Right lobe of liver (tissue), 6 donors: ENCODE results near the gene GNAQ. TPM values are rescaled to one million over a fixed set of nuclear protein-coding genes. Genes with fewer than 3 reads are reported as not detected.

Experiments
- ATAC-seq, 4 donors: fragments of 200-7000 bp; cut with Tn5 transposase; one replicate each; pipeline ENCODE4 v1.9.1; 2020; ENCODE audit warnings: mild to moderate bottlenecking in 4 of 4, moderate library complexity in 4 of 4
- DNase-seq, 3 donors: peaks; one replicate each; pipeline ENCODE4 v3.0.0-alpha.2; 2020
- H3K27ac ChIP-seq, 3 donors: fragments of 200-600 bp; one replicate each; pipeline ENCODE4 v1.8.0; 2022
- H3K27me3 ChIP-seq, 2 donors: fragments of 200-600 bp; one replicate each; pipeline ENCODE4 v1.8.0; 2022
- H3K36me3 ChIP-seq, 4 donors: fragments of 200-600 bp; sonication (generic) in 1 of 4; one replicate each; pipeline versions ENCODE4 v1.5.1 to v1.8.0; 2017 to 2022; ENCODE audit warnings: control low read depth in 1 of 4
- H3K4me1 ChIP-seq, 4 donors: fragments of 200-600 bp; sonication (generic) in 1 of 4; one replicate each; pipeline versions ENCODE4 v1.5.1 to v1.8.0; 2017 to 2022; ENCODE audit warnings: control low read depth in 1 of 4
- H3K4me3 ChIP-seq, 3 donors: fragments of 200-600 bp; one replicate each; pipeline ENCODE4 v1.8.0; 2022
- H3K9me3 ChIP-seq, 4 donors: fragments of 200-600 bp; sonication (generic) in 1 of 4; one replicate each; pipeline versions ENCODE4 v1.5.1 to v1.8.0; 2017 to 2022; ENCODE audit warnings: control low read depth in 1 of 4
- CTCF ChIP-seq, 4 donors: fragments of 200-600 bp in 3 of 4; fragments of 450-650 bp in 1 of 4; IDR thresholded peaks; one replicate each; pipeline versions ENCODE4 v1.5.1 to v1.8.0; 2016 to 2022; ENCODE audit warnings: antibody characterized with exemption in 4 of 4, mild to moderate bottlenecking in 2 of 4
- POLR2A ChIP-seq: fragments of 450-650 bp; IDR thresholded peaks from one replicate; pipeline ENCODE4 v1.6.1; 2017; ENCODE audit warnings: antibody characterized with exemption, mild to moderate bottlenecking
- WGBS: methylation state at CpG from one replicate; pipeline ENCODE4 v1.1.6; 2018; ENCODE audit warnings: low coverage, low lambda C conversion rate; ENCODE audit not compliant: insufficient coverage; ENCODE audit errors: missing lambda C conversion rate; 5-methylcytosine and 5-hydroxymethylcytosine counted together
- intact Hi-C, 2 donors: fragments of 100-400 bp; cut with DNase I; formaldehyde crosslinking; loops; one replicate each; pipeline versions ENCODE4 v1.11.2 to v1.14.1; 2022
- total RNA-seq, 6 experiments: library from RNA; depleted of rRNA in 2 of 6; stranded (reverse); fragments of >200 nt in 2 of 6; fragmentation: NEBNext Ultra II Directional in 3 of 6; extraction: Animal tissue kit (Norgen Biotek cat#: 25700) in 3 of 6; gene quantifications; one replicate each; pipeline versions ENCODE4 v1.1.0 to v1.2.4, GENCODE V29; 2016 to 2023
- donor health status: DM: no; HTN: yes; CAD: no.
- donor health status: DM: no; HTN: no; CAD: no.
- donor health status: DM: no; HTN: no; CAD: no.
- donor health status: DM: no; HTN: yes; CAD: no.
- donor health status: DM: no; HTN: yes; CAD: no.

Gene GNAQ
- total RNA-seq, 6 experiments from 2014 or later, result 15.8 to 28.7 (median 21.6) TPM

GRCh38 chr9:77679661-77680368 is 351.8 kb downstream of the GNAQ start:
- peak; percentile 96 to 99 (median 98) for ATAC-seq
- Histone ChIP-seq H3K36me3 (no peaks in the 10 kb centered on the region), H3K27me3 (no peaks in the 10 kb centered on the region), H3K9me3 (no peaks in the 10 kb centered on the region), H3K4me3 (no peak overlapping the region), H3K27ac (peak overlapping the region in 1 of 3 donors; percentile 35), H3K4me1 (peaks cover 0 to 10% (median 0%) of the 10 kb centered on the region in 4 donors)
- WGBS, result 30% methylated on average over 9 of the region's 9 CpGs
- TF ChIP-seq CTCF (IDR thresholded peaks at IDR 0.05) (no peak), POLR2A (no peak)
- intact Hi-C loops, result no loop called here
- peak; percentile 47 to 75 (median 65) for DNase-seq

DNA sequence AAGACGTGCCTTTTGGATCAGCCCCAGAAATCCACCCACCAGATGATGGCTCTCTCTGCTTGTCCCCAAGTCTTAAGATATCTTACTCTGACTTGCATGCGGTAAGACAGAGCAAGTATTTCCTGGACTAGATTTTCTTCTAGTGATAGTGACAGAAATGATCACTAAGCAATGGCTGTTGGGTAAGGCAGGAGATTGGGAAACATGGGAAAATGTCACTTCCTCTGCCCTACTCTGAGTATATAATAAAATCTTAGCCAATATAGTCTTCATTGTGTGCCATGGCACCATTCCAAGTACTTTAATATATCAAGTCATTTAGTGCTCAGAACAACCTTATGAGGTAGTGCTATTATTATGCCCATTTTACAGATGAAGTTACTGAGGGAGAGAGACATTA is 352.5 kb downstream of the GNAQ start:
- ATAC-seq (peak in 1 of 4 donors; percentile 28), DNase-seq (no peak)
- H3K9me3 ChIP-seq, result no peaks in the 10 kb centered on the region
- H3K4me1 ChIP-seq, result peaks cover 0 to 10% (median 0%) of the 10 kb centered on the region in 4 donors
- H3K27ac ChIP-seq, result peak overlapping the region in 1 of 3 donors; percentile 35
- no peak for TF ChIP-seq CTCF (IDR thresholded peaks at IDR 0.05)
- no peaks in the 10 kb centered on the region for H3K36me3 ChIP-seq
- WGBS, result 45% methylated on average over 2 of the region's 2 CpGs
- H3K4me3 ChIP-seq, result no peak overlapping the region
- intact Hi-C loops, result no loop called here
- no peaks in the 10 kb centered on the region for H3K27me3 ChIP-seq

- no peak overlapping the region for H3K4me3 ChIP-seq
- H3K27ac ChIP-seq, result no peak overlapping the region
- no peaks in the 10 kb centered on the region for H3K9me3 ChIP-seq
- no peaks in the 10 kb centered on the region for H3K27me3 ChIP-seq
- H3K36me3 ChIP-seq, result no peaks in the 10 kb centered on the region
- 27% methylated on average over 2 of the region's 7 CpGs for WGBS
- peak in 1 of 3 donors; percentile 39 for DNase-seq
- TF ChIP-seq CTCF (IDR thresholded peaks at IDR 0.05), result no peak
- TF ChIP-seq POLR2A, result no peak
- peak in 1 of 4 donors; percentile 48 for ATAC-seq
- peaks cover 0 to 10% (median 0%) of the 10 kb centered on the region in 4 donors for H3K4me1 ChIP-seq
- intact Hi-C loops, result no loop called here
These were observed 353.6 kb downstream of the GNAQ start for GRCh38 chr9:77677957-77678535.

DNA sequence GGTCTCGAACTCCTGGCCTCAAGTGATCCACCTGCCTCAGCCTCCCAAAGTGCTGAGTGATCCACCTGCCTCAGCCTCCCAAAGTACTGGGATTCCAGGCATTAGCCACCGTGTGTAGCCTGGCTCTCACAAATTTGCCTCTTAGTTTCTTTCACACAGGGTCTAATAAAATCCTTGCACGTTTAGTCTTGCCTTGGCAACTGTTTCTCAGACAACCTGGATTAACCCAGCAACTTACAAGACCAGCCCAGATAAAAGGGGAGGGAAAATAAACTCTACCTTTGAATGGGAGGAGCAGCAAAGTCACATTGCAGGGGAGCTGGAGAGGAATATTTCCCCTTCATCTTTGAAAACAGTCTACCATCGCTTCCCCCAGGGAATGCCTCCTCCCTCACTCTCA is 354.2 kb downstream of the GNAQ start:
- intact Hi-C loops, result no loop called here
- H3K27ac ChIP-seq, result no peak overlapping the region

More for the DNA sequence above, 354.2 kb downstream of the GNAQ start:
- TF ChIP-seq POLR2A (no peak), CTCF (IDR thresholded peaks at IDR 0.05) (no peak)
- H3K4me3 ChIP-seq, result no peak overlapping the region
- H3K27me3 ChIP-seq, result no peaks in the 10 kb centered on the region
- no peaks in the 10 kb centered on the region for H3K9me3 ChIP-seq
- 80% methylated on average over 3 of the region's 4 CpGs for WGBS
- no peaks in the 10 kb centered on the region for H3K36me3 ChIP-seq
- ATAC-seq (no peak), DNase-seq (no peak)
- peaks cover 0 to 10% (median 0%) of the 10 kb centered on the region in 4 donors for H3K4me1 ChIP-seq
